GM10266 (cell line): Measurements from ENCODE around the gene PRIMA1.

Experiments used
- DNase-seq: peaks from one replicate; pipeline ENCODE4 v3.0.0; 2012; ENCODE audit errors: extremely low spot score
- CTCF ChIP-seq: IDR thresholded peaks from 2 replicates; pipeline ENCODE4 v1.5.1; 2012; ENCODE audit warnings: mild to moderate bottlenecking, low read depth; ENCODE audit not compliant: control insufficient read depth, insufficient read depth; ENCODE audit errors: missing control alignments

PRIMA1 gene

DNA sequence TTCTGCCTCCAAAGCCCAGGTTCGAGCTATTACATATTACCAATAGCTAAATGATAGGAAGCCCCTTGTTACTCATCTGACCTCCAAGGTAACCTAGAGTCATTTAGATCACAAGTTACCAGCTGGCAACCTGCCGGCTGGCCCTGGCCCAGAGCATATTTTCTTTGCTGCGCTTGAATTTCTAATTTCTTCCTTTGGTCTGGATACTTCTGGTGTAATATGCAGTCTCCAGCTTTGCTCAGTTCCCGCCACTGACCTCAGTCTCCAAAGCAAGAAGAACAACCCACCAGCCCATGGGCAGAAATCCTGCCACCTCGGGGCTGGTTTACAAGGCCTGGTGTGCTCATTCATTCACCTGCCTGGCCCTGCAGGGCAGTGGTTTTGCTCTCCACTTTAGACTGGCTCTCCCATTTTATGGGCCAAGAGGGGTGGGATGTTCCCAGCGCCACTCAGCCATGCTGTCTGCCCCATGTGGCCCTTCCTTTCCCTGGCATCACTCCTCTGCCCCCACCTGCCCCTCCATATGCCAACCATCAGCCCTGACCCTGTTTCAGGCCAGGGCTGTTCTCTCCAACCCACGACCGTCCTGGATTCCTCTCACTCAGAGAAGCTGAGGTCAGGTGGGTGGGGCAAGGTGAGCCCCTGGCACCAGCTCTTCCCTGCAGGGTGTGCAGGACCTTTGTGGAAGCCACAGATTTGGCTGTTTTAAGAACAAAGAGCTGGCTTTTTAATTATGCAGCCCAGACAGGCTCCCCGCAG lies 76.0 kb downstream of the PRIMA1 start:
- no peak for TF ChIP-seq CTCF
- no peak for DNase-seq

DNA sequence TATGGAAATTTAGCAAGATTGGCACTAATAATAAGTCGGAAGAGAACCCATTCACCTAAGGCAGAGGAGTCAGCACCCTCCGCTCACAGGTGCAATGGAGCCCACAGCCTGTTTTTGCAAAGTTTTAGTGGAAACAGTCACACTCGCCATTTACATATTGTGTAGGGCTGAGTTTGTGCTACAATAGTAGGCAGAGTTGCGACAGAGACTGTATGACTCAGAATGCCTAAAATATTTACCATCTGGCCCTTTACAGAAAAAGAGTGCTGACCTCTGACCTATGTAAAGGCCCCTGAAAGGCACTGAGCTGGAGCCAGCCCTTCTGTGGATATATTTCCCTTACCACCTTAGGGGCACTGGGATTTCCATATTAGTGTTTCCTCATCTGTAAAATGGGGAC lies 79.0 kb downstream of the PRIMA1 start:
- no peak for DNase-seq
- TF ChIP-seq CTCF = no peak

DNA sequence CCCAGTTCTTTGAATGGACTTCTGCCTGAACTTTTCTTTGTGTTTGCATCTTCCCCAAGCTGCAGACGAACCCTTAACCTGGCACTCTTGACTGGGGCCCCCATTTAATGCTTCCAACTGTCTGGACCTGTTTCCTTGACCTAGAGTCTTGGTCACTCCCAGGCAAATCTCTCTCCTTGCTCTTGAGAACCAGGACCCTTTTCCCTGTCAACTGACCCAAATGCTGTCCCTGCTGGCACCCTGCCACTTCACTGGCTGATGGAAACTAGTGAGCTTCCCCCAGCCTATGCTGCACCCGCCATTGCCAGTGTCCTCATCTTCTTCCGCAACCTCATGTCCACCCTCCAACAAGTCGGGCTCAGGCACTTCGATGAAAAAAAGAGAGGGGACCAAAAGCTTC lies 79.5 kb downstream of the PRIMA1 start:
- TF ChIP-seq CTCF = no peak
- no peak for DNase-seq

DNA sequence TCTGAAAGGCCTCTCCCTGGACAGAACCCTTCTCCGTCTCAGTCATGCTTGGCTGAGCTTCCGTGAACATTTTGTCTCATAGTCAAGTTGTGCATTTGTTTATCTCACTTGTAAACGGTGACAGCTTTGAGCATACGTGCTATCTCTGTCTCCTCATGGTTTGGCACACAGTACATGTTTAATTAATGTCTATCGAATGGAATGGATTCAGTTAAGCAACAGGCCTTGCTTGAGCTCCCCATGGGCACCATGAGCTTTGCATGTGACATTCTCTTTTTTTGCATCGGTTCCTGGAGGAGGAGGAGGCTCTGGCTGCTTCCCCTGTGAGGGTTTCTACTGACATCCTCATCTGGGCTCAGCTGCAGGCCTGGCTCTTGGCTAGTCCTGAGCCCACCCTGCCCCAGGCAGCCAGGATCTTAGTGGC lies 80.0 kb downstream of the PRIMA1 start:
- no peak for TF ChIP-seq CTCF
- DNase-seq = no peak

DNA sequence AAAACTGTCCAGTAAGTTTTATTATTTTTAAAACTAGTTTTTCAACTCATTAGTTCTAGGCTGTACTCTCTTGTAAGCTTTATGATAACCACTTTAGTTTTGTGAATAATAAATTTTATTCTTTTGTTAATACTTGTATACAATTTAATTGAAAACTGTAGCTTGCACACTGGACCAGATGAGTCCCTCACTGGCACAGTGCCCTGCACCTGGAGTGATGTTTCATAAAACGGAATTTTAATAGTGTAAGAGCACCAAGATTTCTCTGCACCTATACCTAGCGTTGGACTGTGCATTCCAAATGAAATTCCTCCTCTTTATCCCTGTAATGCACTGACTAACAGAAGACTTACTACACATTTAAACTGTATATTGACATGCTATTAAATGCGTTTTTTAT lies 80.8 kb downstream of the PRIMA1 start:
- TF ChIP-seq CTCF = no peak
- DNase-seq = no peak

DNA sequence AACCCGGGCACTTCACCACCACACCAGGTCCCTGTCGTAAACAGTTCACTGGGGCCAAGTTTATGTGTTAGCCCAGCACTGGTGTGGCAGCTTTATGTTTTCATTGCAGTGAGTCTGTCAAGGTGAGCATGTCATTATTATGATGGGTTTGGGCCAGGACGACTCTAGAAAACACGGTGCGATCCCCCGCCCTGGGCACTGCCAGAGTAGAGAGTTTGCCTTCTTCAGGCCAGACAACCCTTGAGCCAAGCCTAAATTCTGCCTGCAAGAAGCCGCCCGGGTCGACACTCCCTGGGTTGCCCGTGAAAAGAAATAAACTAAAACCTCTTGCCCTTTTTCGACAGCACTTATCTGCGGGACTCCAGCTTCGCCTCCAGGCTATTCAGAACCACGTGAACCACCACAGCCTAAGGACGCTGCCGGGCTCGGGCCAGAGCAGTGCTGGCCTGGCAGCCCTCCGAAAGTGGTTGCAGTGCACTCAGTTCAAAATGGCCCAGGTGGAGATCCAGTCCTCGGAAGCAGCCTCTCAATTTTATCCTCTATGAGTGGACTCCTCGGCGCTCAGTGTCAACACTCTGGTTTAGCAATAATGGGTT lies 81.8 kb downstream of the PRIMA1 start:
- TF ChIP-seq CTCF = no peak
- DNase-seq = no peak

- DNase-seq = no peak
Measured at GRCh38 chr14:93705513-93706156, 82.7 kb downstream of the PRIMA1 start.

More at GRCh38 chr14:93705513-93706156, 82.7 kb downstream of the PRIMA1 start:
- TF ChIP-seq CTCF = no peak
